Activated CD8-positive, alpha-beta memory T cell treated with anti-CD3 and anti-CD28 coated beads for 36 hours (primary cell): ENCODE results near the gene KRT83. TPM values are rescaled to one million over a fixed set of nuclear protein-coding genes. Genes with fewer than 3 reads are reported as not detected.

Source experiments
- CTCF ChIA-PET: fragments of 350-600 bp; sonication (Branson Sonifier 250); formaldehyde crosslinking; loops from one replicate; lab custom pipeline; 2021; ENCODE audit warnings: antibody characterized with exemption; lab: Charles Lee
- POLR2A ChIA-PET: fragments of 350-600 bp; sonication (Branson Sonifier 250); formaldehyde crosslinking; loops from one replicate; lab custom pipeline; 2021; ENCODE audit warnings: antibody characterized with exemption; lab: Charles Lee
- total RNA-seq, 2 experiments: library from RNA; stranded (reverse); gene quantifications; one replicate each; pipeline ENCODE4 v1.2.3, GENCODE V29; 2021

KRT83 gene
- total RNA-seq, 2 experiments from 2014 or later: not detected

- ChIA-PET CTCF (no interaction called here), POLR2A (no interaction called here)
Observed at GRCh38 chr12:52338241-52338960, 17.2 kb upstream of the KRT83 start.

GRCh38 chr12:52337054-52337453 is 15.9 kb upstream of the KRT83 start:
- CTCF ChIA-PET: no interaction called here

GRCh38 chr12:52336641-52337040 is 15.4 kb upstream of the KRT83 start:
- ChIA-PET POLR2A (no interaction called here), CTCF (no interaction called here)

More at GRCh38 chr12:52337054-52337453, 15.9 kb upstream of the KRT83 start:
- POLR2A ChIA-PET: no interaction called here

GRCh38 chr12:52335598-52336262 is 14.5 kb upstream of the KRT83 start:
- POLR2A ChIA-PET: interaction anchor here (0.5 kb wide), 1 partner anchor 1443 kb away, joined by 4 read pairs; no protein-coding TSS in a partner anchor
- CTCF ChIA-PET: no interaction called here

GRCh38 chr12:52334185-52334584 is 13.0 kb upstream of the KRT83 start:
- POLR2A ChIA-PET: no interaction called here
- CTCF ChIA-PET: no interaction called here

GRCh38 chr12:52333321-52333720 is 12.1 kb upstream of the KRT83 start:
- ChIA-PET POLR2A (interaction anchor here (0.7 kb wide), 1 partner anchor 43 kb away, joined by 3 read pairs; no protein-coding TSS in a partner anchor), CTCF (interaction anchor here (0.8 kb wide), 1 partner anchor 25 kb away, joined by 3 read pairs; no protein-coding TSS in a partner anchor)

GRCh38 chr12:52332381-52332780 is 11.2 kb upstream of the KRT83 start:
- POLR2A ChIA-PET: no interaction called here
- CTCF ChIA-PET: interaction anchor here (0.8 kb wide), 1 partner anchor 24 kb away, joined by 3 read pairs; no protein-coding TSS in a partner anchor

GRCh38 chr12:52331833-52332232 is 10.6 kb upstream of the KRT83 start:
- CTCF ChIA-PET: no interaction called here
- POLR2A ChIA-PET: no interaction called here

GRCh38 chr12:52331039-52331438 is 9.8 kb upstream of the KRT83 start:
- CTCF ChIA-PET: interaction anchor here (0.8 kb wide), 1 partner anchor 174 kb away, joined by 3 read pairs; no protein-coding TSS in a partner anchor

GRCh38 chr12:52327830-52328500 is 6.8 kb upstream of the KRT83 start:
- ChIA-PET POLR2A (interaction anchor here (0.6 kb wide), 1 partner anchor 1621 kb away, joined by 3 read pairs; no protein-coding TSS in a partner anchor), CTCF (interaction anchor here (0.8 to 1.8 kb wide), 14 partner anchors 12 to 552 kb away, joined by 3 to 10 read pairs (median 3); no protein-coding TSS in a partner anchor)

More at GRCh38 chr12:52331039-52331438, 9.8 kb upstream of the KRT83 start:
- POLR2A ChIA-PET: no interaction called here

- ChIA-PET CTCF (interaction anchor here (0.8 to 1.8 kb wide), 14 partner anchors 11 to 552 kb away, joined by 3 to 10 read pairs (median 3); no protein-coding TSS in a partner anchor), POLR2A (no interaction called here)
Observed at GRCh38 chr12:52327052-52327829, 6.0 kb upstream of the KRT83 start.

GRCh38 chr12:52324153-52324444 is 2.9 kb upstream of the KRT83 start:
- ChIA-PET CTCF (interaction anchor here (1.8 kb wide), 1 partner anchor 45 kb away, joined by 5 read pairs; no protein-coding TSS in a partner anchor), POLR2A (no interaction called here)

GRCh38 chr12:52323416-52324152 is 2.4 kb upstream of the KRT83 start:
- POLR2A ChIA-PET: no interaction called here
- CTCF ChIA-PET: interaction anchor here (1.8 kb wide), 1 partner anchor 45 kb away, joined by 5 read pairs; no protein-coding TSS in a partner anchor

GRCh38 chr12:52323001-52323400 is 1.8 kb upstream of the KRT83 start:
- CTCF ChIA-PET: no interaction called here
- POLR2A ChIA-PET: no interaction called here

- ChIA-PET POLR2A (no interaction called here), CTCF (no interaction called here)
Observed at GRCh38 chr12:52322069-52322468, 871 bp upstream of the KRT83 start.

- POLR2A ChIA-PET: no interaction called here
- CTCF ChIA-PET: no interaction called here
Observed at GRCh38 chr12:52321418-52321817, 220 bp upstream of the KRT83 start.

- POLR2A ChIA-PET: no interaction called here
Observed at GRCh38 chr12:52319097-52319496, 2.1 kb downstream of the KRT83 start.

GRCh38 chr12:52318241-52318990 is 2.8 kb downstream of the KRT83 start:
- CTCF ChIA-PET: interaction anchor here (1.5 kb wide), 1 partner anchor 11 kb away, joined by 5 read pairs; no protein-coding TSS in a partner anchor
- POLR2A ChIA-PET: no interaction called here

More at GRCh38 chr12:52319097-52319496, 2.1 kb downstream of the KRT83 start:
- CTCF ChIA-PET: no interaction called here
